Stimulated activated CD4-positive, alpha-beta T cell treated with anti-CD3 and anti-CD28 coated beads, Interleukin-12 subunit alpha, Interleukin-12 subunit beta, amount 100 ng/mL, for 24 hours (primary cell): Measurements from ENCODE around the gene ADD1.

Experiments used
- DNase-seq, 2 experiments: peaks; one replicate each; pipeline ENCODE4 v3.0.0-alpha.2; 2020; ENCODE audit warnings: low read depth in 2 of 2

Gene ADD1

GRCh38 chr4:2843263-2843940, at the start of gene ADD1:
TSS of gene ADD1 (plus strand) at chr4:2843844. CDS start at chr4:2875916, 32,072 bp downstream.
- DNase-seq, result peak; percentile 85 to 98

GRCh38 chr4:2794486-2795299, 49.0 kb upstream of the ADD1 start:
- no peak for DNase-seq

- no peak for DNase-seq
Measured at GRCh38 chr4:2795300-2795892, 48.2 kb upstream of the ADD1 start.

- no peak for DNase-seq
Measured at GRCh38 chr4:2795893-2796848, 47.5 kb upstream of the ADD1 start.

- no peak for DNase-seq
Measured at GRCh38 chr4:2796849-2797544, 46.6 kb upstream of the ADD1 start.

GRCh38 chr4:2797545-2798305, 45.9 kb upstream of the ADD1 start:
- DNase-seq, result peak in 1 of 2 experiments; percentile 46

- DNase-seq, result peak in 1 of 2 experiments; percentile 58
Measured at GRCh38 chr4:2798399-2799223, 45.0 kb upstream of the ADD1 start.

- no peak for DNase-seq
Measured at GRCh38 chr4:2799224-2799911, 44.3 kb upstream of the ADD1 start.

GRCh38 chr4:2799971-2800690, 43.5 kb upstream of the ADD1 start:
- DNase-seq, result no peak

GRCh38 chr4:2800691-2801596, 42.7 kb upstream of the ADD1 start:
- DNase-seq, result no peak

GRCh38 chr4:2802618-2803531, 40.8 kb upstream of the ADD1 start:
- no peak for DNase-seq

- no peak for DNase-seq
Measured at GRCh38 chr4:2803624-2804448, 39.8 kb upstream of the ADD1 start.

GRCh38 chr4:2804449-2804972, 39.1 kb upstream of the ADD1 start:
- DNase-seq, result no peak

- DNase-seq, result no peak
Measured at GRCh38 chr4:2804973-2805501, 38.6 kb upstream of the ADD1 start.
